K562 (cell line): ENCODE measurements around the gene DDX39A. TPM values are rescaled to one million over a fixed set of nuclear protein-coding genes. Genes with fewer than 3 reads are reported as not detected.
A peak's percentile ranks its signal among the peaks of the same experiment; 100 is the strongest.

ENCODE experiments used
- CBFA2T3 ChIP-seq: fragments of 450-650 bp; IDR thresholded peaks from 2 replicates; pipeline ENCODE4 v1.6.1; 2017
- E2F4 ChIP-seq: sonication (generic); formaldehyde crosslinking; IDR thresholded peaks from 2 replicates; pipeline ENCODE4 v1.8.0; 2022; ENCODE audit warnings: mild to moderate bottlenecking, low read depth, missing genetic modification reagents
- HCFC1 ChIP-seq: IDR thresholded peaks from 2 replicates; pipeline ENCODE4 v1.6.1; 2012; ENCODE audit warnings: low read depth, low read length, improper control_type of control experiment
- HIVEP1 ChIP-seq: fragments of 250-450 bp; sonication (Bioruptor Pico); IDR thresholded peaks from 2 replicates; pipeline ENCODE4 v1.4.0; 2020; ENCODE audit warnings: mild to moderate bottlenecking
- IRF2 ChIP-seq: sonication (generic); formaldehyde crosslinking; IDR thresholded peaks from 2 replicates; pipeline ENCODE4 v1.8.1; 2022; ENCODE audit warnings: mild to moderate bottlenecking, missing genetic modification reagents
- MYBL2 ChIP-seq, 2 experiments: fragments of 450-650 bp in 1 of 2; sonication (generic) in 1 of 2; formaldehyde crosslinking in 1 of 2; IDR thresholded peaks; 2 replicates each; pipeline versions ENCODE4 v1.6.1 to v1.8.1; 2017 to 2022; ENCODE audit warnings: borderline replicate concordance in 1 of 2, inconsistent platforms in 1 of 2, low read depth in 1 of 2, mild to moderate bottlenecking in 1 of 2, missing genetic modification reagents in 1 of 2, moderate library complexity in 1 of 2
- NR2C2 ChIP-seq, 2 experiments: fragments of 200-800 bp in 1 of 2; sonication (Bioruptor generic) in 1 of 2; sonication (generic) in 1 of 2; formaldehyde crosslinking in 1 of 2; IDR thresholded peaks; 2 replicates each; pipeline versions ENCODE4 v1.6.1 to v1.8.0; 2016 to 2022; ENCODE audit warnings: mild to moderate bottlenecking in 1 of 2, missing compliant biosample characterization in 1 of 2, missing genetic modification characterization in 1 of 2, missing genetic modification reagents in 1 of 2
- ZBTB9 ChIP-seq: fragments of 450-650 bp; formaldehyde crosslinking; IDR thresholded peaks from 2 replicates; pipeline ENCODE4 v1.4.0; 2020; ENCODE audit warnings: mild to moderate bottlenecking, moderate library complexity
- ZNF134 ChIP-seq: fragments of 250-450 bp; sonication (Bioruptor Pico); conservative IDR thresholded peaks from 2 replicates; pipeline ENCODE4 v1.4.0; 2020
- ZNF830 ChIP-seq: fragments of 250-450 bp; sonication (Bioruptor Pico); IDR thresholded peaks from 2 replicates; pipeline ENCODE4 v1.5.0; 2021; ENCODE audit warnings: mild to moderate bottlenecking
- polyA plus RNA-seq, 8 experiments: library from polyadenylated mRNA; depleted of rRNA in 4 of 8; stranded (reverse) in 5 of 8; unstranded in 3 of 8; fragments of >200 nt; fragmentation: Nextera tagmentation in 2 of 8; fragmentation: Illumina TruSeq in 1 of 8; extraction: Ambion mirVana in 2 of 8; extraction: Trizol in 1 of 8; gene quantifications; 2 replicates each; pipeline versions ENCODE4 v1.2.1 to v1.2.3, GENCODE V29; 2011 to 2014; ENCODE audit warnings: inconsistent platforms in 1 of 8, missing spikeins in 1 of 8
- total RNA-seq, 7 experiments: library from RNA; depleted of rRNA in 6 of 7; stranded (reverse); fragments of >200 nt in 6 of 7; fragmentation: Illumina TruSeq in 2 of 7; extraction: Trizol in 2 of 7; gene quantifications; 2 replicates each; pipeline versions ENCODE4 v1.2.1 to v1.2.3, GENCODE V29; 2011 to 2021; ENCODE audit warnings: low replicate concordance in 1 of 7

Gene DDX39A
- total and polyA plus RNA-seq, 9 of the 15 experiments (the other 6 are each of a cell fraction or from before 2014, with no cell fraction given) = 90.3 to 250 (median 188) TPM

GRCh38 chr19:14412324-14412995 is 6.7 kb downstream of the DDX39A start (continued):
- TF ChIP-seq MYBL2 (IDR thresholded peaks at IDR 0.05; ENCODE audit: low read depth) = no peak
- no peak for TF ChIP-seq MYBL2 (CRISPR knock-in tag; IDR thresholded peaks at IDR 0.05; ENCODE audit: borderline replicate concordance)
- no peak for TF ChIP-seq CBFA2T3
- TF ChIP-seq HIVEP1 (CRISPR knock-in tag) = no peak
- no peak for TF ChIP-seq ZBTB9
- TF ChIP-seq HCFC1 = no peak
- no peak for TF ChIP-seq ZNF134 (CRISPR knock-in tag)
- no peak for TF ChIP-seq NR2C2 (CRISPR knock-in tag; IDR thresholded peaks at IDR 0.05)
- TF ChIP-seq NR2C2 (tag; IDR thresholded peaks at IDR 0.05) = no peak
- no peak for TF ChIP-seq IRF2 (CRISPR knock-in tag)
- TF ChIP-seq ZNF830 = no peak
- TF ChIP-seq E2F4 = 0 out of 2 replicates have a peak, but pooled peaks have one; percentile 20
